ENCODE results near the gene ARNT2.

DNA sequence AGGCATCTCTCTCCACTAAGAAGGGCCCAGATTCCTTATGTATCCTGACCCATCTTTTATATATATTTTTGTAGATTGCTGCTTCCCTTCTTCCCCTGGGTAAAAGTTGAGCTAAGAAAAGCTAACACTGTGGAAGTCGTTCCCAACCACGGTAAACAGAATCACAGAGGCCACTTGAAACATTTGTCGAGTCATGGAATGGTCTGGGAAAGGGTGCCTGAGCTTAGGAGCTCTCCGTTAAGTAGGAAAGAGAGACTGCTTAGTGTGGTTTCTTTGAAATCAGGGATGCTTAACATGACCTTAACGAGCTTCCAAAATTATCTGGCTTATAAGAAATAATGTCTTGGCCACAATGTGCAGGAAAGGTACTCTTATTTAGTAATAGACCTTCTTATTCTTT is 45.6 kb downstream of the ARNT2 start:
- TF ChIP-seq, protein P1, sequence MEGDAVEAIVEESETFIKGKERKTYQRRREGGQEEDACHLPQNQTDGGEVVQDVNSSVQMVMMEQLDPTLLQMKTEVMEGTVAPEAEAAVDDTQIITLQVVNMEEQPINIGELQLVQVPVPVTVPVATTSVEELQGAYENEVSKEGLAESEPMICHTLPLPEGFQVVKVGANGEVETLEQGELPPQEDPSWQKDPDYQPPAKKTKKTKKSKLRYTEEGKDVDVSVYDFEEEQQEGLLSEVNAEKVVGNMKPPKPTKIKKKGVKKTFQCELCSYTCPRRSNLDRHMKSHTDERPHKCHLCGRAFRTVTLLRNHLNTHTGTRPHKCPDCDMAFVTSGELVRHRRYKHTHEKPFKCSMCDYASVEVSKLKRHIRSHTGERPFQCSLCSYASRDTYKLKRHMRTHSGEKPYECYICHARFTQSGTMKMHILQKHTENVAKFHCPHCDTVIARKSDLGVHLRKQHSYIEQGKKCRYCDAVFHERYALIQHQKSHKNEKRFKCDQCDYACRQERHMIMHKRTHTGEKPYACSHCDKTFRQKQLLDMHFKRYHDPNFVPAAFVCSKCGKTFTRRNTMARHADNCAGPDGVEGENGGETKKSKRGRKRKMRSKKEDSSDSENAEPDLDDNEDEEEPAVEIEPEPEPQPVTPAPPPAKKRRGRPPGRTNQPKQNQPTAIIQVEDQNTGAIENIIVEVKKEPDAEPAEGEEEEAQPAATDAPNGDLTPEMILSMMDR (IDR thresholded peaks at IDR 0.05) = no peak
- no peak for TF ChIP-seq POLR2A (IDR thresholded peaks at IDR 0.05)

Data from testis (tissue), 2 donors.